HepG2 (cell line): Measurements from ENCODE around the gene PACS1. TPM values are rescaled to one million over a fixed set of nuclear protein-coding genes. Genes with fewer than 3 reads are reported as not detected.

Experiments
- ATAC-seq: fragments of 200-7000 bp; cut with Tn5 transposase; 3 replicates; pipeline ENCODE4 v1.9.1; 2020; ENCODE audit warnings: mild to moderate bottlenecking, moderate library complexity
- BruUV-seq: library from RNA; stranded (reverse); fragments of 400-500 nt; replicated peaks from 2 replicates; lab custom pipeline; 2021; lab: Mats Ljungman, UMichigan
- CTCF ChIA-PET: fragments of 300-600 bp; formaldehyde crosslinking; extraction: SDS; loops from one replicate; lab custom pipeline; 2021; ENCODE audit warnings: low total read pairs, inconsistent platforms, low intra/inter-chr PET ratio; lab: Yijun Ruan, JAX
- POLR2A ChIA-PET: fragments of 350-600 bp; sonication (Branson Sonifier 250); formaldehyde crosslinking; loops from one replicate; lab custom pipeline; 2020; ENCODE audit warnings: antibody characterized with exemption, inconsistent platforms; lab: Yijun Ruan, JAX
- DNase-seq: peaks from one replicate; pipeline ENCODE4 v3.0.0-alpha.2; 2015; ENCODE audit warnings: low spot score
- FAIRE-seq: peaks from 3 replicates; lab custom pipeline; 2011; peaks lifted over from hg19 to GRCh38; lab: Jason Lieb, UNC
- H2AFZ ChIP-seq: one replicate; pipeline ENCODE4 v1.6.1; 2011; ENCODE audit warnings: low read length, inconsistent platforms
- H3K27ac ChIP-seq: fragments of 300-600 bp; 3 replicates; pipeline ENCODE4 v1.8.0; 2011; ENCODE audit warnings: mixed run types, mild to moderate bottlenecking, mixed read lengths, low read length, inconsistent platforms; ENCODE audit not compliant: insufficient read depth; ENCODE audit errors: extremely low read length
- H3K27me3 ChIP-seq, 2 experiments: fragments of 200-600 bp in 1 of 2; 2 replicates in 1 of 2; 3 replicates in 1 of 2; pipeline versions ENCODE4 v1.6.0 to v1.8.0; 2011; ENCODE audit warnings: low read length in 2 of 2, mild to moderate bottlenecking in 2 of 2, moderate library complexity in 2 of 2, inconsistent platforms in 1 of 2; ENCODE audit not compliant: insufficient read depth in 2 of 2, control insufficient read depth in 1 of 2
- H3K36me3 ChIP-seq, 2 experiments: fragments of 200-600 bp in 1 of 2; replicated peaks in 1 of 2; 2 replicates in 1 of 2; 3 replicates in 1 of 2; pipeline versions ENCODE4 v1.5.1 to v1.8.0; 2011; ENCODE audit warnings: low read length in 2 of 2, inconsistent platforms in 1 of 2; ENCODE audit not compliant: insufficient read depth in 2 of 2, control insufficient read depth in 1 of 2
- H3K4me1 ChIP-seq: 2 replicates; pipeline ENCODE4 v1.5.1; 2012; ENCODE audit warnings: low read length, inconsistent platforms; ENCODE audit not compliant: insufficient read depth
- H3K4me2 ChIP-seq: 2 replicates; pipeline ENCODE4 v1.6.0; 2011; ENCODE audit warnings: low read depth, low read length, inconsistent platforms
- H3K4me3 ChIP-seq, 3 experiments: fragments of 200-600 bp in 1 of 3; sonication (generic), shearing (Covaris generic) in 1 of 3; replicated peaks in 1 of 3; 2 replicates each; pipeline ENCODE4 v1.5.1; 2011 to 2016; ENCODE audit warnings: low read length in 3 of 3, inconsistent platforms in 2 of 3, low read depth in 2 of 3, mild to moderate bottlenecking in 2 of 3, control low read depth in 1 of 3, mixed read lengths in 1 of 3; ENCODE audit not compliant: insufficient read depth in 1 of 3
- H3K79me2 ChIP-seq: one replicate; pipeline ENCODE4 v1.6.1; 2011; ENCODE audit warnings: low read length, inconsistent platforms; ENCODE audit not compliant: insufficient read depth
- H3K9ac ChIP-seq: 2 replicates; pipeline ENCODE4 v1.6.0; 2011; ENCODE audit warnings: mild to moderate bottlenecking, low read depth, low read length, inconsistent platforms; ENCODE audit not compliant: insufficient read depth
- H3K9me3 ChIP-seq: 2 replicates; pipeline ENCODE4 v1.5.1; 2012; ENCODE audit warnings: mild to moderate bottlenecking, low read length
- H4K20me1 ChIP-seq: 2 replicates; pipeline ENCODE4 v1.6.0; 2011; ENCODE audit warnings: inconsistent platforms, mild to moderate bottlenecking, low read length, moderate library complexity; ENCODE audit not compliant: insufficient read depth
- MAFK ChIP-seq, 2 experiments: IDR thresholded peaks in 1 of 2; conservative IDR thresholded peaks in 1 of 2; 2 replicates each; pipeline ENCODE4 v1.6.1; 2011; ENCODE audit warnings: improper control_type of control experiment in 2 of 2, low read length in 2 of 2
- RARG ChIP-seq: sonication (generic); formaldehyde crosslinking; IDR thresholded peaks from 2 replicates; pipeline ENCODE4 v1.4.0; 2020; ENCODE audit warnings: low read depth, mild to moderate bottlenecking, missing genetic modification reagents
- TGIF2 ChIP-seq: IDR thresholded peaks from 2 replicates; pipeline ENCODE4 v1.6.1; 2016; ENCODE audit warnings: control low read depth, missing compliant biosample characterization
- WGBS: methylation state at CpG from one replicate; pipeline ENCODE4 v1.1.6; 2017; ENCODE audit warnings: low lambda C conversion rate; 5-methylcytosine and 5-hydroxymethylcytosine counted together
- in situ Hi-C: cut with HindIII; loops from 2 replicates; pipeline ENCODE4 v1.10.0; 2017; ENCODE audit warnings: low pct_unique_long_range_greater_than_20kb; ENCODE audit not compliant: extremely low pct_ligation_motif_present
- intact Hi-C: fragments of 100-400 bp; cut with micrococcal nuclease; formaldehyde crosslinking; loops from one replicate; pipeline ENCODE4 v1.10.0; 2022; ENCODE audit not compliant: unreplicated experiment
- polyA plus RNA-seq, 8 experiments: library from polyadenylated mRNA; depleted of rRNA in 3 of 8; stranded (reverse) in 7 of 8; unstranded in 1 of 8; fragments of >200 nt; fragmentation: Illumina TruSeq in 4 of 8; extraction: Trizol in 4 of 8; gene quantifications; 2 replicates each; pipeline versions ENCODE4 v1.2.1 to v1.2.3, GENCODE V29; 2011 to 2016; ENCODE audit warnings: low read depth in 4 of 8, missing spikeins in 1 of 8, mixed read lengths in 1 of 8; ENCODE audit not compliant: insufficient read depth in 1 of 8
- total RNA-seq, 5 experiments: library from RNA; depleted of rRNA; stranded (reverse); fragments of >200 nt; fragmentation: Illumina TruSeq; extraction: Trizol; gene quantifications; 2 replicates each; pipeline ENCODE4 v1.2.3, GENCODE V29; 2016; ENCODE audit warnings: low read depth in 1 of 5
- TF ChIP-seq, protein P1 (sequence below): sonication (generic); formaldehyde crosslinking; IDR thresholded peaks from 2 replicates; pipeline ENCODE4 v1.5.0; 2020; ENCODE audit warnings: mild to moderate bottlenecking, missing genetic modification reagents, moderate library complexity
- TF ChIP-seq, protein P2 (sequence below): IDR thresholded peaks from 2 replicates; pipeline ENCODE4 v1.6.1; 2016; ENCODE audit warnings: low read depth, missing genetic modification reagents, missing compliant biosample characterization
- TF ChIP-seq, protein P3 (sequence below): IDR thresholded peaks from 2 replicates; pipeline ENCODE4 v1.6.1; 2016

The PACS1 gene
- total and polyA plus RNA-seq, 2 of the 13 experiments (the other 11 are each of a cell fraction or from before 2014, with no cell fraction given): 7.6 to 8.6 TPM

- H3K9me3 ChIP-seq: no peaks in the 10 kb centered on the region
- H2AFZ ChIP-seq: no peak overlapping the region
- intact Hi-C loops (no loop called here), in situ Hi-C loops (no loop called here)
- TF ChIP-seq MAFK (conservative IDR thresholded peaks at IDR 0.05 in 1 of 2, IDR thresholded peaks at IDR 0.05 in 1 of 2; ENCODE audit: low read length in 2 of 2) (no peak), TGIF2 (CRISPR knock-in tag) (no peak), RARG (CRISPR knock-in tag) (no peak)
- TF ChIP-seq, protein P1, sequence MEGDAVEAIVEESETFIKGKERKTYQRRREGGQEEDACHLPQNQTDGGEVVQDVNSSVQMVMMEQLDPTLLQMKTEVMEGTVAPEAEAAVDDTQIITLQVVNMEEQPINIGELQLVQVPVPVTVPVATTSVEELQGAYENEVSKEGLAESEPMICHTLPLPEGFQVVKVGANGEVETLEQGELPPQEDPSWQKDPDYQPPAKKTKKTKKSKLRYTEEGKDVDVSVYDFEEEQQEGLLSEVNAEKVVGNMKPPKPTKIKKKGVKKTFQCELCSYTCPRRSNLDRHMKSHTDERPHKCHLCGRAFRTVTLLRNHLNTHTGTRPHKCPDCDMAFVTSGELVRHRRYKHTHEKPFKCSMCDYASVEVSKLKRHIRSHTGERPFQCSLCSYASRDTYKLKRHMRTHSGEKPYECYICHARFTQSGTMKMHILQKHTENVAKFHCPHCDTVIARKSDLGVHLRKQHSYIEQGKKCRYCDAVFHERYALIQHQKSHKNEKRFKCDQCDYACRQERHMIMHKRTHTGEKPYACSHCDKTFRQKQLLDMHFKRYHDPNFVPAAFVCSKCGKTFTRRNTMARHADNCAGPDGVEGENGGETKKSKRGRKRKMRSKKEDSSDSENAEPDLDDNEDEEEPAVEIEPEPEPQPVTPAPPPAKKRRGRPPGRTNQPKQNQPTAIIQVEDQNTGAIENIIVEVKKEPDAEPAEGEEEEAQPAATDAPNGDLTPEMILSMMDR (CRISPR knock-in tag): no peak
- TF ChIP-seq, protein P2, sequence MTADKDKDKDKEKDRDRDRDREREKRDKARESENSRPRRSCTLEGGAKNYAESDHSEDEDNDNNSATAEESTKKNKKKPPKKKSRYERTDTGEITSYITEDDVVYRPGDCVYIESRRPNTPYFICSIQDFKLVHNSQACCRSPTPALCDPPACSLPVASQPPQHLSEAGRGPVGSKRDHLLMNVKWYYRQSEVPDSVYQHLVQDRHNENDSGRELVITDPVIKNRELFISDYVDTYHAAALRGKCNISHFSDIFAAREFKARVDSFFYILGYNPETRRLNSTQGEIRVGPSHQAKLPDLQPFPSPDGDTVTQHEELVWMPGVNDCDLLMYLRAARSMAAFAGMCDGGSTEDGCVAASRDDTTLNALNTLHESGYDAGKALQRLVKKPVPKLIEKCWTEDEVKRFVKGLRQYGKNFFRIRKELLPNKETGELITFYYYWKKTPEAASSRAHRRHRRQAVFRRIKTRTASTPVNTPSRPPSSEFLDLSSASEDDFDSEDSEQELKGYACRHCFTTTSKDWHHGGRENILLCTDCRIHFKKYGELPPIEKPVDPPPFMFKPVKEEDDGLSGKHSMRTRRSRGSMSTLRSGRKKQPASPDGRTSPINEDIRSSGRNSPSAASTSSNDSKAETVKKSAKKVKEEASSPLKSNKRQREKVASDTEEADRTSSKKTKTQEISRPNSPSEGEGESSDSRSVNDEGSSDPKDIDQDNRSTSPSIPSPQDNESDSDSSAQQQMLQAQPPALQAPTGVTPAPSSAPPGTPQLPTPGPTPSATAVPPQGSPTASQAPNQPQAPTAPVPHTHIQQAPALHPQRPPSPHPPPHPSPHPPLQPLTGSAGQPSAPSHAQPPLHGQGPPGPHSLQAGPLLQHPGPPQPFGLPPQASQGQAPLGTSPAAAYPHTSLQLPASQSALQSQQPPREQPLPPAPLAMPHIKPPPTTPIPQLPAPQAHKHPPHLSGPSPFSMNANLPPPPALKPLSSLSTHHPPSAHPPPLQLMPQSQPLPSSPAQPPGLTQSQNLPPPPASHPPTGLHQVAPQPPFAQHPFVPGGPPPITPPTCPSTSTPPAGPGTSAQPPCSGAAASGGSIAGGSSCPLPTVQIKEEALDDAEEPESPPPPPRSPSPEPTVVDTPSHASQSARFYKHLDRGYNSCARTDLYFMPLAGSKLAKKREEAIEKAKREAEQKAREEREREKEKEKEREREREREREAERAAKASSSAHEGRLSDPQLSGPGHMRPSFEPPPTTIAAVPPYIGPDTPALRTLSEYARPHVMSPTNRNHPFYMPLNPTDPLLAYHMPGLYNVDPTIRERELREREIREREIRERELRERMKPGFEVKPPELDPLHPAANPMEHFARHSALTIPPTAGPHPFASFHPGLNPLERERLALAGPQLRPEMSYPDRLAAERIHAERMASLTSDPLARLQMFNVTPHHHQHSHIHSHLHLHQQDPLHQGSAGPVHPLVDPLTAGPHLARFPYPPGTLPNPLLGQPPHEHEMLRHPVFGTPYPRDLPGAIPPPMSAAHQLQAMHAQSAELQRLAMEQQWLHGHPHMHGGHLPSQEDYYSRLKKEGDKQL (CRISPR knock-in tag): no peak
- TF ChIP-seq, protein P3, sequence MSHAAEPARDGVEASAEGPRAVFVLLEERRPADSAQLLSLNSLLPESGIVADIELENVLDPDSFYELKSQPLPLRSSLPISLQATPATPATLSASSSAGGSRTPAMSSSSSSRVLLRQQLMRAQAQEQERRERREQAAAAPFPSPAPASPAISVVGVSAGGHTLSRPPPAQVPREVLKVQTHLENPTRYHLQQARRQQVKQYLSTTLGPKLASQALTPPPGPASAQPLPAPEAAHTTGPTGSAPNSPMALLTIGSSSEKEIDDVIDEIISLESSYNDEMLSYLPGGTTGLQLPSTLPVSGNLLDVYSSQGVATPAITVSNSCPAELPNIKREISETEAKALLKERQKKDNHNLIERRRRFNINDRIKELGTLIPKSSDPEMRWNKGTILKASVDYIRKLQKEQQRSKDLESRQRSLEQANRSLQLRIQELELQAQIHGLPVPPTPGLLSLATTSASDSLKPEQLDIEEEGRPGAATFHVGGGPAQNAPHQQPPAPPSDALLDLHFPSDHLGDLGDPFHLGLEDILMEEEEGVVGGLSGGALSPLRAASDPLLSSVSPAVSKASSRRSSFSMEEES (CRISPR knock-in tag): no peak
- H3K9ac ChIP-seq: no peak overlapping the region
- H3K4me2 ChIP-seq: no peak overlapping the region
- DNase-seq: no peak
- peaks cover 2% of the 10 kb centered on the region; the same call in 1 of the 2 replicates for H4K20me1 ChIP-seq
- H3K27me3 ChIP-seq: no peaks in the 10 kb centered on the region; a peak in 1 of 5 replicates
- POLR2A ChIA-PET: no interaction called here
- peaks cover 5 to 8% of the 10 kb centered on the region in 2 experiments; a peak in 3 of 5 replicates for H3K36me3 ChIP-seq
- CTCF ChIA-PET: no interaction called here
- BruUV-seq: no TSS peak
- no peak for ATAC-seq
- FAIRE-seq: no peak
- 100% methylated on average over 3 of the region's 4 CpGs for WGBS
- peaks cover 2% of the 10 kb centered on the region for H3K79me2 ChIP-seq
- H3K27ac ChIP-seq: no peak overlapping the region
- no peak overlapping the region for H3K4me3 ChIP-seq
- peaks cover 18% of the 10 kb centered on the region for H3K4me1 ChIP-seq
Measured at GRCh38 chr11:66259956-66260355, 189.9 kb downstream of the PACS1 start.
